ENCODE measurements around the gene KIDINS220. TPM values are rescaled to one million over a fixed set of nuclear protein-coding genes. Genes with fewer than 3 reads are reported as not detected.

KIDINS220 gene
- total RNA-seq, 1 experiment from 2014 or later: 28.1 TPM

DNA sequence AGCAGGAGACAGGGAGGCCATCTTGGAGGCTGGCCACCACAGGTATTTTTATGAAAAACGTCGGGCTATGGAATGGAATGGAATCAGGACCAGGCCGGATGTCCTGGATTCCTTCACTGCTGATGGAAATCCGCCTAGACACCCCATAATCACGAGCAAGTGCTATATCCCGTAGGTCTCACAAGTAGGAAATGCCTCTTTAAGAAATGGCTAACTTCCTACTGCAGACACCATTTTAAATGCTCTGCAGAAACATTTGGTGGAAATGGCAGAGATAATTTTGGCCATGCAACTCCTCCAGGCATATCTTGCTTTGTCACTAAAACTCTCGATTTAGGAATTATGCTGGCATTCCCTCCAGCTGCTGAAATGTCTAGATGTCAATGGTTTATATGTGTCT is 137.6 kb downstream of the KIDINS220 start:
- no peak for DNase-seq (ENCODE audit: low spot score)

GRCh38 chr2:8697190-8697589 is 140.2 kb downstream of the KIDINS220 start:
- no peak for DNase-seq (ENCODE audit: low spot score)

DNA sequence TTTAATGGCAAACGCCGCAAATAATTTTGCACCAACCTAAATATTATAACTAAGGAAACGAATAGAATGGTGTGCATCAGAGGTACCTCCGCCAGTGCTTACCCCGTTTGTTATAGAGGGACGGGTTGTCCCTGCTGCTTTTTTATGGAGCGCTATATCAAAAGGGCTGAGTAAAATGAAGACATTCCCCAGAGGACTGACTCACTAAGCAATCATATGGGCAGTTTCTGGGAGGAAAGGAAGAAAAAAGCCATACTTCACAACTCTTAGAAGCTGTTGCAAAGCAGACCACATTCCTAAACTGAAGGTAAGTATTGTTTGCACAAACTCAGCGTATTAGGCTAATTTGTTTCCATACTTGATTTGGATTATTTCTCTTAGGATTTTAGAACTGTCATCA is 142.7 kb downstream of the KIDINS220 start:
- peak; percentile 39 for DNase-seq (ENCODE audit: low spot score)

DNA sequence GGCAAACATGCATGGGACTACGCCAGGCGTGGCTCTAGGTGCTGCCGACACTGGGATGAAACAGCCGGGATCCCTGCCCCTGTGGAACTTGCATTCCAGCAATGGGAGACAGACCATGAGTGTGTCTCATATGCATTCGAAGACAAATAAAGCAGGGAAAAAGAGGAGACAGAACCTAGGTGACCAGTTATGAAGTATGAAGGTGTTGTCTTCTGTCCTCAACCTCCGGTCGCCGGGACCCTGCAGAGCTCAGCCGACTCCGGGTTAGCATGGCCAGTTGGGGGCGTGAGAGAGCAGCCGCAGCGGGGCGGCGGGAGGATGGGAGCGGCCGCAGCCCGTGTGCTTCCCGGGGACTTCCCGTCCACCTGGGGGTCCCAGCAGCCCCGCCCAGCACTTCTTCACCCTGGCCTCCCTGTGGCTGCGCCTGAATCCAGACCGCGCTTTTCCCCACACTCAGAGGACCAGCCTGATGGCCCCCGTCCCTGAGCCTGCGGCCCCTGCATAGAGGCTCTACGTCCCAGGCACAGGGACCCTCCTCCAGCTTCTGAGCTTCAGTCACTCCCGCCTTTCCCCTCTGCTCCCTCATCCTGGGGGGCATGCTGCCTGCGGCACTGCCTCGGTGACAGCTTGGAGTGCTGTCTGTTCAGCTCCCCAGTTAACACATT is 144.1 kb downstream of the KIDINS220 start:
- peak; percentile 48 for DNase-seq (ENCODE audit: low spot score)

- no peak for DNase-seq (ENCODE audit: low spot score)
Observed at GRCh38 chr2:8692783-8693156, 144.6 kb downstream of the KIDINS220 start.

- no peak for DNase-seq (ENCODE audit: low spot score)
Observed at GRCh38 chr2:8691859-8692437, 145.5 kb downstream of the KIDINS220 start.

DNA sequence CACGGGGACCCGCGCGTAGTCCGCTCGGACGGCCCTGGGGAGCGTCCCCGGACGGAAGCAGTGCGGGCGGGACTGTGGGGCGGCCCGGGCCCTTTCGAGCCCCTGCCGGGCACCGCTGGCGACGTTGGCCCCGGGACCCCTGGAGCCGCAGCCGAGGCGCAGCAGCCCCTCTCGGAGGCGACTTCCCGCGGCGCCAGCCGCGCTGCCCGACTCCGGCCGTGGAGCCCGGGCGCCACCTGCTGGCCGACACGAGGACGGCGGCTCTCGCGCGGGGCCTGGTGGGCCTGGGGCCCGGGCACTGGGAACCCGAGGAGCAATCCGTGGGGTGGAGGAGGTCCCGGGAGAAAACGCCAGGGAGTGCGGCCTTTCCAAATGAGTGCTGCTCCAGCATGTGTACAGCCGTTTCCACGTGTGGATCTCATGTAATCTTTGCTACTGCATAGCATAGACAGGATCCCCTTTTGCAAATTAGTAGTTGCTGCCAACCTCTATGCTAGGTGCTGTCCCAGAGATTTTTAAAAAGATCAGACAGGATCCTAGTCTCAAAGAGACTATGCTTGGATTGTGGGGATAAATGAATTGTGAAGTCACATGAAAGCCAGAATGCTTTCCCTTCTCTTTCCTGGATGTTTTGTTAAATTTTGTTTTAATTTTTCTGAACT is 151.6 kb downstream of the KIDINS220 start:
- DNase-seq (ENCODE audit: low spot score): peak; percentile 66

GRCh38 chr2:8684878-8685696 is 152.3 kb downstream of the KIDINS220 start:
- DNase-seq (ENCODE audit: low spot score): peak; percentile 72

DNA sequence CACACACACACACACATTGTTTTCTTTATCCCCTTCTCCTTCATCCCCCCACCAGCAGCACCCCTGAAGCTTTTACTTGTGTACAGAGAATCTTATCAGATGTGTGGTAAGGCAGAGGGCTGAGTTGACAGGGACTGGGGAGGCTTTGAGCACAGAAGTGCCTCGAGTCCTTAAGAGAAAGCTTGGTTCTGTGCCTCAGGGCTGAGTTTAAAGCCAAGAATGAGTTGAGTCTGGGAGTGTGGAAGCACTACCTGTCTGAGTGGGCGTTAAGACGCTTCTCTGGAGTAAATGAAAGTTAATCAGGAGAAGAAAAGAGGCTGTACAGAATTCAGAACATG is 152.9 kb downstream of the KIDINS220 start:
- peak; percentile 70 for DNase-seq (ENCODE audit: low spot score)

- peak; percentile 70 for DNase-seq (ENCODE audit: low spot score)
Observed at GRCh38 chr2:8682719-8683667, 154.4 kb downstream of the KIDINS220 start.

DNA sequence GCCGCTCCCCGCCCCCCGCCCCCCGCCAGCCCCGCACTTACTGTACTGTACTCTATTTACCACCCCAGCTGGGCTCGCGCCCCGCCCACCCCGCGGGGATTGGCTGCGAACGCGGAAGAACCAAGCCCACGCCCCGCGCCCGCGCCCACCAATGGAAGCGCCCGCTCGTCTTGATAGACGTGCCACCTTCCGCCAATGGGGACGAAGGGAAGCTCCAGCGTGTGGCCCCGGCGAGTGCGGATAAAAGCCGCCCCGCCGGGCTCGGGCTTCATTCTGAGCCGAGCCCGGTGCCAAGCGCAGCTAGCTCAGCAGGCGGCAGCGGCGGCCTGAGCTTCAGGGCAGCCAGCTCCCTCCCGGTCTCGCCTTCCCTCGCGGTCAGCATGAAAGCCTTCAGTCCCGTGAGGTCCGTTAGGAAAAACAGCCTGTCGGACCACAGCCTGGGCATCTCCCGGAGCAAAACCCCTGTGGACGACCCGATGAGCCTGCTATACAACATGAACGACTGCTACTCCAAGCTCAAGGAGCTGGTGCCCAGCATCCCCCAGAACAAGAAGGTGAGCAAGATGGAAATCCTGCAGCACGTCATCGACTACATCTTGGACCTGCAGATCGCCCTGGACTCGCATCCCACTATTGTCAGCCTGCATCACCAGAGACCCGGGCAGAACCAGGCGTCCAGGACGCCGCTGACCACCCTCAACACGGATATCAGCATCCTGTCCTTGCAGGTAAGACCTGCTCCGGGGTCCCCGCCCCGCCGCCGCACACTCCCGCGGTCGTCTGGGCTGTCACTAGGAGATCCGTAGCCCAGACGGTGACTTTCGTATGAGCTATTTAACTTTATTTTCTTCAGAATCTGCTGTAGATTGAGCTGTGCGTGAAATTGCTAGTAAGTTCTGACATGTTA is 155.4 kb downstream of the KIDINS220 start, which contains the start of gene ID2:
ID2 (plus strand) TSS at position 271 of the 907 bp plus-strand sequence; CDS start at position 381, 110 bp downstream.
- peak; percentile 98 for DNase-seq (ENCODE audit: low spot score)

DNA sequence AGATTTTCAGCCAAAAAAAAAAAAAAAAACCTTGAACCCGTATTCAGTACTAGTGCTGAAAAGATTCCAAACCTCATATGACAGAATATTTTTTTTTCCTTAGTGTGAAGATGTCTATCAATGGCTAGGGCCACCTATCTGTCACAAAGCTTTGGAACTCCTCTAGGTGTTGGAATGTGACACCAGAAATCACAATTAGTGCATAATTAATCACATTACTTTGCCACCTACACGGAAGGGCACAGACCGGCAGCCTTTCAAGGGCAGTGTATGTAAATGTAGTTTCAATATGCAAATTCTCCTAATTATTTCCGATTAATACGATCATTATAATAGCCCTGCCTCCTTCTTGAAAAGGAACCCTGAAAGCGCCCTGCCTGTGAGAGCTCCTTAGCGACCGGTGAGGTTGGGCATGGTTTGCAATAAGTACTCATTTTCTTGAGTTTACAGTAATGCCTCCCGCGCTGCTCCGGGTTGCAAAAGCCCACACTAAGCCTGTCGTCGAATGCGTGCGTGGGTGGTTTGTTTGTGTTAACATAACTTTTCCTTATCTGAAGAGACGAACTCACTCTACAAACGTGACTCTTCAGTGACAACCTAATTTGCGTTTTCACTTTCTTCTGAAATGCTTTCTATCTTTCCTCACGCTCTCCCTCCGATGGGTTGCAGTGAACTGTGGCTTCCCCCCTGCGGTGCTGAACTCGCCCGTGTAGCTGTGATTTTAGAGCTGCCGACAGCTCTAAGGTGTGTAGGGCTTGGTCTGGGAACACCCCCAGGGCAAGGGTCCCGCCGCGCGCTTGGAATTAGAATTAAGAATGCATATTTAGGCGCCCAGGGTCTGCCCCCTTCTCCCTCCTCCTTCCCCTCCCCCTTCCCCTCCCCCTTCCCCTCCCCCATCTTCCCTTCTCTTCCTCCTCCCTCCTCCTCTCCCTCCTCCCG is 156.3 kb downstream of the KIDINS220 start:
- peak; percentile 61 for DNase-seq (ENCODE audit: low spot score)

- peak; percentile 79 for DNase-seq (ENCODE audit: low spot score)
Observed at GRCh38 chr2:8679827-8680731, 157.3 kb downstream of the KIDINS220 start.

GRCh38 chr2:8679567-8679826 is 157.9 kb downstream of the KIDINS220 start:
- DNase-seq (ENCODE audit: low spot score): no peak
